DOHH2 (cell line): ENCODE data around the gene MYF6.
"Not testable (repeated sequence)": the region's sequence is repeated elsewhere in the genome, so short reads cannot be mapped to it uniquely, and the experiment has no call there.

Experiments used
- H3F3A ChIP-seq: fragments of 200-600 bp; sonication (generic), shearing (Covaris generic); 2 replicates; pipeline ENCODE4 v1.6.0; 2016; ENCODE audit warnings: antibody characterized with exemption, mild to moderate bottlenecking; ENCODE audit not compliant: control insufficient read depth, insufficient read depth
- H3K27ac ChIP-seq: fragments of 200-600 bp; sonication (generic); 2 replicates; pipeline ENCODE4 v1.5.1; 2014; ENCODE audit warnings: low read depth, mild to moderate bottlenecking, low read length, moderate library complexity
- H3K27me3 ChIP-seq: fragments of 200-600 bp; sonication (generic); 2 replicates; pipeline ENCODE4 v1.6.1; 2014; ENCODE audit warnings: mild to moderate bottlenecking, low read length, mixed read lengths; ENCODE audit not compliant: control insufficient read depth
- H3K36me3 ChIP-seq: fragments of 200-600 bp; sonication (generic); 2 replicates; pipeline ENCODE4 v1.6.1; 2014; ENCODE audit warnings: mild to moderate bottlenecking, low read length, moderate library complexity, mixed read lengths; ENCODE audit not compliant: control insufficient read depth
- H3K4me1 ChIP-seq: fragments of 200-600 bp; sonication (generic); 2 replicates; pipeline ENCODE4 v1.6.1; 2014; ENCODE audit warnings: mild to moderate bottlenecking, low read length, mixed read lengths; ENCODE audit not compliant: control insufficient read depth
- H3K4me2 ChIP-seq: fragments of 200-600 bp; sonication (generic); 2 replicates; pipeline ENCODE4 v1.6.0; 2014; ENCODE audit warnings: mild to moderate bottlenecking, low read length, moderate library complexity
- H3K4me3 ChIP-seq: fragments of 200-600 bp; sonication (generic); 2 replicates; pipeline ENCODE4 v1.5.1; 2014; ENCODE audit warnings: mild to moderate bottlenecking, low read length, mixed read lengths
- H3K79me2 ChIP-seq: fragments of 200-600 bp; sonication (generic); 2 replicates; pipeline ENCODE4 v1.6.1; 2014; ENCODE audit warnings: mild to moderate bottlenecking, low read length, mixed read lengths; ENCODE audit not compliant: control insufficient read depth
- H3K9me2 ChIP-seq: fragments of 200-600 bp; sonication (generic); replicated peaks from 2 replicates; pipeline ENCODE4 v1.6.1; 2014; ENCODE audit warnings: mild to moderate bottlenecking, low read length, mixed read lengths; ENCODE audit not compliant: control insufficient read depth
- H3K9me3 ChIP-seq: fragments of 200-600 bp; sonication (generic); 2 replicates; pipeline ENCODE4 v1.6.1; 2014; ENCODE audit warnings: antibody characterized with exemption, low read length, mixed read lengths; ENCODE audit not compliant: control insufficient read depth, insufficient read depth
- H4K20me1 ChIP-seq: fragments of 200-600 bp; sonication (generic); 2 replicates; pipeline ENCODE4 v1.6.0; 2014; ENCODE audit warnings: low read depth, mild to moderate bottlenecking, antibody characterized with exemption, low read length, moderate library complexity; ENCODE audit not compliant: control insufficient read depth, insufficient read depth
- EZH2phosphoT487 ChIP-seq: fragments of 200-600 bp; sonication (generic); IDR thresholded peaks from 2 replicates; pipeline ENCODE4 v1.6.1; 2017; ENCODE audit warnings: borderline replicate concordance, mild to moderate bottlenecking, antibody characterized with exemption, low read length, moderate library complexity, mixed read lengths
- TF ChIP-seq, protein P1 (sequence below): fragments of 200-600 bp; sonication (generic); IDR thresholded peaks from one replicate; pipeline ENCODE4 v1.5.1; 2014; ENCODE audit warnings: antibody characterized with exemption, mild to moderate bottlenecking, low read depth, low read length; ENCODE audit not compliant: poor library complexity, severe bottlenecking

MYF6 gene

DNA sequence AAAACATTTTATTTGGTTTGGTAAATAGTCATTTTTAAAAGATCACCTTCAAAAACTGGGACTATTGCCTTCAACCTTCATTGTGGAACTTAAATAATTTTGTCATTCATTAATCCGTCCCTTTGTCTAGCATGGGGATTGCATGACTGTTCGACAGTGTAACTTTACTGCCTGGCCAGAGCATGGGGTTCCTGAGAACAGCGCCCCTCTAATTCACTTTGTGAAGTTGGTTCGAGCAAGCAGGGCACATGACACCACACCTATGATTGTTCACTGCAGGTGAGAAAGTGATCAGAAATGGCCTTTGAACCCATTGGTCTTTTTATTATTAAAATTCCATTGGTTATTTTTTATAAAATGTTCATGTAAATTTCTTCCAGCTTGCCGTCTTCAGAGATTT lies 37.2 kb upstream of the MYF6 start:
- no peaks in the 10 kb centered on the region for H3K27me3 ChIP-seq
- no peaks in the 10 kb centered on the region for H3F3A ChIP-seq
- no peaks in the 10 kb centered on the region for H3K9me2 ChIP-seq
- no peak overlapping the region for H3K4me2 ChIP-seq
- TF ChIP-seq EZH2phosphoT487 = no peak
- H4K20me1 ChIP-seq = no peaks in the 10 kb centered on the region
- H3K36me3 ChIP-seq = no peaks in the 10 kb centered on the region
- no peaks in the 10 kb centered on the region for H3K9me3 ChIP-seq
- H3K4me3 ChIP-seq = no peak overlapping the region
- H3K79me2 ChIP-seq = no peaks in the 10 kb centered on the region
- H3K27ac ChIP-seq = no peak overlapping the region
- H3K4me1 ChIP-seq = no peaks in the 10 kb centered on the region

DNA sequence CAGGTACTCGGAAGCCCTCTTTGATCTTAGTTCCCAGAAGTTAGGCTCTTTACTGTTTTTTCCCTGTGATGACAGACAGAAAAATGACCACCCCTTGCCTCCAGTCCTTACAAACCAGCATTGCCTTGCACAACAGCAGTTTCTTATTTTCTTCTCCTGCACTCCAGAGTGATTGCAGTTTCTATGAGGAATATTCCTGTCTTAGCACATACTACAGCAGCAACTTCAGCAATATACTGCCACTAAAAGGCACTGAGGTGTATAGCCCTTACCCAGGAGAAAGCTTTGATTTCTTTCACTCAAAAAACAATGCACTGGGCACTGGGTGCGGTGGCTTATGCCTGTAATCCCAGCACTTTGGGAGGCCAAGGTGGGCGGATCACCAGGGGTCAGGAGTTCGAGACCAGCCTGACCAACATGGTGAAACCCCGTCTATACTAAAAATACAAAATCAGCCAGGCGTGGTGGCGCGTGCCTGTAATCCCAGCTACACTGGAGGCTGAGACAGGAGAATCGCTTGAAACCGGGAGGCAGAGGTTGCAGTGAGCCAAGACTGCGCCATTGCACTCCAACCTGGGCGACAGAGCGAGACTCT lies 31.3 kb upstream of the MYF6 start:
- H4K20me1 ChIP-seq, H3K27ac ChIP-seq, H3K4me3 ChIP-seq, H3K9me2 ChIP-seq, H3K4me1 ChIP-seq, H3K27me3 ChIP-seq, H3K4me2 ChIP-seq, H3K9me3 ChIP-seq, H3K36me3 ChIP-seq, H3F3A ChIP-seq, H3K79me2 ChIP-seq: not testable (repeated sequence)

GRCh38 chr12:80676856-80677255 lies 30.6 kb upstream of the MYF6 start:
- TF ChIP-seq, protein P1, sequence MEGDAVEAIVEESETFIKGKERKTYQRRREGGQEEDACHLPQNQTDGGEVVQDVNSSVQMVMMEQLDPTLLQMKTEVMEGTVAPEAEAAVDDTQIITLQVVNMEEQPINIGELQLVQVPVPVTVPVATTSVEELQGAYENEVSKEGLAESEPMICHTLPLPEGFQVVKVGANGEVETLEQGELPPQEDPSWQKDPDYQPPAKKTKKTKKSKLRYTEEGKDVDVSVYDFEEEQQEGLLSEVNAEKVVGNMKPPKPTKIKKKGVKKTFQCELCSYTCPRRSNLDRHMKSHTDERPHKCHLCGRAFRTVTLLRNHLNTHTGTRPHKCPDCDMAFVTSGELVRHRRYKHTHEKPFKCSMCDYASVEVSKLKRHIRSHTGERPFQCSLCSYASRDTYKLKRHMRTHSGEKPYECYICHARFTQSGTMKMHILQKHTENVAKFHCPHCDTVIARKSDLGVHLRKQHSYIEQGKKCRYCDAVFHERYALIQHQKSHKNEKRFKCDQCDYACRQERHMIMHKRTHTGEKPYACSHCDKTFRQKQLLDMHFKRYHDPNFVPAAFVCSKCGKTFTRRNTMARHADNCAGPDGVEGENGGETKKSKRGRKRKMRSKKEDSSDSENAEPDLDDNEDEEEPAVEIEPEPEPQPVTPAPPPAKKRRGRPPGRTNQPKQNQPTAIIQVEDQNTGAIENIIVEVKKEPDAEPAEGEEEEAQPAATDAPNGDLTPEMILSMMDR = no peak
- TF ChIP-seq EZH2phosphoT487 = no peak
- H3K9me3 ChIP-seq = no peaks in the 10 kb centered on the region
- H3K9me2 ChIP-seq = no peaks in the 10 kb centered on the region
- no peak overlapping the region for H3K4me2 ChIP-seq
- H3K4me3 ChIP-seq = no peak overlapping the region
- H3K27me3 ChIP-seq = no peaks in the 10 kb centered on the region
- no peaks in the 10 kb centered on the region for H3F3A ChIP-seq
- no peaks in the 10 kb centered on the region for H4K20me1 ChIP-seq
- no peaks in the 10 kb centered on the region for H3K79me2 ChIP-seq
- no peak overlapping the region for H3K27ac ChIP-seq
- no peaks in the 10 kb centered on the region for H3K36me3 ChIP-seq
- H3K4me1 ChIP-seq = no peaks in the 10 kb centered on the region

DNA sequence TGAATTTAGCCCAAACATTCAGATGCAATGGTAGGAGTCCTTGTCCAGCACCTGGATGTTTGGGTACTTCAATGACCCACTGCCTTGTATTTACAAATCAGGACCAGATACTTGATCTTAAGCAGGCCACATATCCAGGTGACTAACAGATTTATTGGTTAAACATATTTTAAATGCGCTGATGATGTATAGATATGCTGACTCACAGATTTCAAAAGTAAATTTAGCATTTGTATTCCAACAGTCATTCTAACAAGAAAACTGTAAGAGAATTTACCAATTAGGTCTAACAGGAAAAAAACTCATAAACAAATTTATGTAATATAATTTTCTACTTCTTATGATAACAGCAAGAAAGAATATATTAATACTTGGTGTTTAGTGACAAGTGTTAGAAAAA lies 29.4 kb upstream of the MYF6 start:
- Histone ChIP-seq H3K79me2 (no peaks in the 10 kb centered on the region), H3F3A (no peaks in the 10 kb centered on the region), H3K27me3 (no peaks in the 10 kb centered on the region), H3K9me3 (no peaks in the 10 kb centered on the region), H3K4me3 (no peak overlapping the region), H4K20me1 (no peaks in the 10 kb centered on the region), H3K4me2 (no peak overlapping the region), H3K36me3 (no peaks in the 10 kb centered on the region), H3K9me2 (no peaks in the 10 kb centered on the region), H3K4me1 (no peaks in the 10 kb centered on the region), H3K27ac (no peak overlapping the region)
- TF ChIP-seq EZH2phosphoT487 = no peak
- TF ChIP-seq, protein P1 = no peak
